Globus pallidus (tissue), 1 donor: Measurements from ENCODE around the gene DEFB115.
"Not testable (repeated sequence)": the region's sequence is repeated elsewhere in the genome, so short reads cannot be mapped to it uniquely, and the experiment has no call there.

Source experiments
- DNase-seq: peaks from one replicate; pipeline ENCODE4 v3.0.0-alpha.2; 2015; ENCODE audit warnings: low spot score

The DEFB115 gene, protein sequence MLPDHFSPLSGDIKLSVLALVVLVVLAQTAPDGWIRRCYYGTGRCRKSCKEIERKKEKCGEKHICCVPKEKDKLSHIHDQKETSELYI

DNA sequence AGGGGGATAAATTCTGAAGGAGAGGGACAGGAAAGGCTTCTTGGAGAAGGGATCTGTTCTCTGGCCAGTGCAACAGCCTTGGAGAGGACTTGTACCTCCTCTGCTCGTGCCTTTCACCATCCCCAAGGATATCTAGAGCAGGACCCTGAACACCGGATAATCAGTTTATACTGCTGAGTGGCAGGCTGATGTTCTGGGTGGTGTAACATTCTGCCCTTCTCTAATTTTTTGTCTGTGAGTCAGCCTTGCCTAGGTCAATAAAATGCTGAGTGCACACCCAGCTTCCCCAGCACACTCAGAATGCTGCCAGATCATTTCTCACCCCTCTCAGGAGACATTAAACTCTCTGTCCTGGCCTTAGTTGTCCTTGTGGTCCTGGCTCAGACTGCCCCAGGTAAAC, at the start of gene DEFB115:
Gene DEFB115, plus strand, starts transcription at position 301 of the 400 bp plus-strand sequence. Its CDS starts 0 bp downstream, at position 301.
- DNase-seq = no peak

DNA sequence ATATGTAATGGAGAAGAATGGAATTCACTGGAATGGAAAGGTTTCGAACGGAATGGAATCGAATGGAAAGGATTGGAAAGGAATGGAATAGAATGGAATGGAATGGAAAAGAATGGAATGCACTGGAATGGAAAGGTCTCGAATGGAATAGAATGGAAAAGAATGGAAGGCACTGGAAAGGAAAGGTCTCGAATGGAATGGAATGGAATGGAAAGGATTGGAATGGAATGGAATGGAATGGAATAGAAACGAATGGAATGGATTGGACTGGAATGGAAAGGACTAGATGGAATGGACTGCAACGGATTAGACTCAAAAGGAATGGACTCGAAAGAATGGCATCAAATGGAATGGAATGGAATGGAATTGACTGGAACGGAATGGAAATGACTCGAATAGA, 20.5 kb upstream of the DEFB115 start:
- DNase-seq = no peak

DNA sequence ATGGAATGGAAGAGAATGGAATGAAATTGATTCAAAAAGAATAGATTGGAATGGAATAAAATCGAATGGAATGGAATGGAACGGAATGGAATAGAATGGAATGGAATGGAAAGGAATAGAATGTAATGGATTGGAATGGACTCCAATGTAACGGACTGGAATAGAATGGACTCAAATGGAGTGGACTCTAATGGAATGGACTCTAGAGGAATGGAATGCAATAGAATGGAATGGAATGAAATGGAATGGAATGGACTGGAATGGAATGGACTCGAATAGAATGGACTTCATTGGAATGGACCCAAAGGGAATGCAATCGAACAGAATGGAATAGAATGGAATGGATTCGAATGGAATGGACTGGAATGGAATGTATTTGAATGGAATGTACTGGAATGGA, 19.7 kb upstream of the DEFB115 start:
- DNase-seq = no peak

DNA sequence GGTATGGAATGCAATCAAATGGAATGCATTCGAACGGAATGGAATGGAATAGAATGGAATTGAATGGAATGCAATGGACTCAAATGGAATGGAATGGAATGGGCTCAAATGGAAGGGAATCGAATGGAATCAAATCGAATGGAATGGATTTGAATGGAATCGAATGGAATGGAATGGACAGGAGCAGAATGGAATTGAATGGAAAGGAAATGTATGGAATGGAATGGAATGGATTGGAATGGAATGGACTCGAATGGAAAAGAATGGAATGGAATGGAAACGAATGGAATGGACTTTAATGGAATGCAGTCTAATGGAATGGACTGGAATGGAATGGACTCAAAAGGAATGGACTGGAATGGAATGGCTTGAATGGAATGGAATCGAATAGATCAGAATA, 18.3 kb upstream of the DEFB115 start:
- DNase-seq = no peak

DNA sequence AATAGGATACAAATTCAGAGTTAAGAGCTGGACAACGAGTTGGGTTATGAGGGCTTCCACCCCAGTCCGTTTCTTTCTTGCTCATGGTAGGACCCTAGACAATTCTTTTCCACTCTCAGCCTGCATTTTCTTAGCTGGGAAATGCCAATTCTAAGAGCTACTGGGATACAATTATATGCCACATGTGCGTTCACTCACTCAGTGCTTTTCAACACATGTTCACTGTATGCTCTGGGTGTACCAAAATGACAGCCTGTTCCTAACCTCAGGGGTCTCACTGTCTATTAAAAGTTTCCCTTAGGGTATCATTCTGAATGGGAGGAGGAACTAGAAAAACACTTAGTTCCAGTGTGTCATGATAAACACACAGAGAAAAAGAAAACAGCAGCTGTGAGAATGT, 505 bp upstream of the DEFB115 start:
- DNase-seq = no peak

DNA sequence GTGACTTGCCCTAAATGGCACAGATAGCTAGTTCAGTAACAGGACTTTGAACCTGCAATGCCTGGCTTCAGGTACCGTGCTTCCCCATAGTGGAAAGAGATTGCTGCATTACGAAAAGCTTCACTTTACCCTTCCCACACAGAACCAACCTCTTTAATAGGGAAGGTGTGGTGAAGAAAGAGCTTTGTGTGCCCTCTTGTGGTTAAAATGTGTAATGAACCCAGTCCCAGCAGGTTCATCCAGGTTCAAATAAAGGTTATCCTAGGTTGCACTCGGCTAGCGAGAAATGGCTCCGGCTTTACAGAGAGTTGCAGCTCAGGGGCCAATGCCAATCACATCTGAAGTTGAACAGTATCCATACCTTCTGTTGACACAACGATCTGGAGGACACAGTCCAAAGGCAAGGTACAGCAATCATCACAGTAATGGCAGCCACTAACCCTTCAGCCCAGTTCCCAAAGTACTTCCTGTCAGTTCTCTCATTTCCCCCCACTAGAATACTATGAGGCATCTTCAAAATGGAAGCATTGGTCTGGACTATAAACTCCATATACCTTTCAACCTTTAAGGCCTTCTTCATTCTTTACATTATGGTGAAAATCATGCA, 3.0 kb downstream of the DEFB115 start:
- no peak for DNase-seq

DNA sequence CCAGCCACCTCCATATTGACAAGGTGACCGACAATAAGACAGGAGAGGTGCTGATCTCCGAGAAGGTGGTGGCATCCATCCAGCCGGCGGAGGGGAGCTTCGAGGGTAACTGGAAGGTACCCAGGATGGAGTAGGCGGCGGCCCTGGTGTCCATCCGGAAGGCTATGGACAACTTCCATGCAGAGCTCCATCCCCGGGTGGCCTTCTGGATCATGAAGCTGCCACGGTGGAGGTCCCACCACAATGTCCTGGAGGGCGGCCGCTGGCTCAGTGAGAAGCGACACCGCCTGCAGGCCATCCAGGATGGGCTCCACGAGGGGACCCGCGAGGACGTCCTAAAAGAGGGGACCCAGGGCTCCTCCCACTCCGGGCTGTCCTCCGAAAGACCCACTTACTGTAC, 17.0 kb downstream of the DEFB115 start:
- DNase-seq = no peak

DNA sequence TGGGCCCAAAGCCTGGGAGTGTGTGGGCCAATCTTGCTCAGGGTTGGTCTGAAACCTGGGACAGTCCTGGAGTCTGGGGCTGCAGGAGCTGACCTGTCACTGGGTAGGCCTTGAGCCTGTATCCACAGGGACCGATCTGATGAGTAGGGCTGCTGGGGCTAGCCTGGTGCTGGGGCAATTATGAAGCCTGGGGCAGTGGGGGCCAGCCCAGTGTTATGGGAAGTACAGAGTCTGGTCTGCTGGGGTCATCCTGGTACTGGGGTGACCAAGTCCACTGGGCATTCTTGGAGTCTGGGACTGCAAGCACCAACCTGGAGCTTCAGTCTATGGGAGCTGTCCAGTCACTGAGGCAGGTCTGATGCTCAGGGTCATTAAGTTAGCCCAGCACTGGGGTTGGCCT, 20.7 kb downstream of the DEFB115 start:
- DNase-seq = no peak

DNA sequence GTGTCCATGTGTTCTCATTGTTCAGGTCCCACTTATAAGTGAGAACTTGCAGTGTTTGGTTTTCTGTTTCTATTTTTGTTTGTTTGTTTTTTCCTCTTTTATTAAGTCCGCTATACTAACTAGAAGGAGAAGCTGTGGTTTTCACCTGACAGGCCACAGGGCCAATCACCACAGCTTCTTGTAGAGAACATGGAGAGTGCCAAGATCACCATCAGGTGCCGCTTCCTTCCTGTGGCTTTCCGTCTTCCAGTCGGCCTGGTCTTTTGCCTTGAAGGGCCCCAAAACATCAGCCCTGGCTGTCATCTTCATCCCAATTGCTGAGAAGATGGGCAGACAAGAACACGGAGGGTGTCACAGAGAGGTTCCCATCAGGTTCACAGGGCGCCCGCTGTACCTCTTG, 27.5 kb downstream of the DEFB115 start:
- DNase-seq = not testable (repeated sequence)

DNA sequence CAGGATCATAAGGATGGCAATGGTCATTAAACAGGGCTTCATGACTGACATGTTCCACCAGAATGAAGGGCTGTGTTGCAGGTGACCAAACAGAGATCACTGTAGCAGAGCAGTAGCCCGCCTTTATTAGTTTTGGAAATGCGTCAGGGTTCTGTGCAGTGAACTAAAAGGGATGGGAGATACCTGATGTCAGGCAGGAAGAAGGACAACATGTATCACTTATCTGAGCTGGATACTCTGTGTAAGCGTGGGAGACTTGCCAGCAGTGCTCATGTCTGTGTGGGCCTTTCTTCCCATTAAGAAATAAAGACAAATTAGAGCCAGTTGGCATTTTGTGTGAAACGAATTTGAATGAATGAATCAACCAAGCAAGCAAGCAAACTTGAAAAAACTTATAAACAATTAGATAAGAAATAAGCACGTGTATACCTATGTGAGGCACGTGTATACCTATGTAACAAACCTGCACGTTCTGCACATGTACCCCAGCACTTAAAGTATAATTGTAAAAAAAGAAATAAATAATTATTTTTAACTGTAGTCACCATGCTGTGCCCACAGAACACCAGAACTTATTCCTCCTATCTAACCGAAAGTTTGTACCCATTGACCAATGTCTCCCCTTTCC, 51.2 kb downstream of the DEFB115 start, which contains the start of gene DEFB116:
Gene DEFB116, minus strand, starts transcription at position 51 of the 628 bp plus-strand sequence. Its CDS starts 0 bp downstream, at position 51.
- no peak for DNase-seq
